CD4-positive, alpha-beta T cell treated with Interleukin-17A for 4 hours (primary cell): Measurements from ENCODE around the gene NEK8.
"Not testable (repeated sequence)": the region's sequence is repeated elsewhere in the genome, so short reads cannot be mapped to it uniquely, and the experiment has no call there.

Experiments used
- DNase-seq: peaks from one replicate; pipeline ENCODE4 v3.0.0-alpha.2; 2020; ENCODE audit warnings: mixed read lengths

NEK8 gene

DNA sequence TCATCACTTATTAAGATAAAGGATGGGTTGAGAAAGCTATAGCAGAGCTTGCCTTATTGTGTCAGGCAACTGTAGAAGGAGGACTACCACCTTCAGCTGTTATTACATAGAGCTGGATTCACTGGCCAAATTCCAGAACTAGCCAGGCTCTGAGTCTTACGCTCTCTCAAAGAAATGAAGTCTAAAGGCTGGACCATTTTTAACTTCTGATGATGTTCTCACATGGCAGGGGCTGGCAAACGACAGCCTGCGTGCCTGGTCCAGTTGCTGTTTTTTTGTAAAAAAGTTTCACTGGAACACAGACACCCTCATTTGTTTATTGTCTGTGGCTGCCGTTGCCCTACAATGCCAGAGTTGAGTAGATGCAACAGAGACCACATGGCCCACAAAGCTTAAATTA lies 36.5 kb downstream of the NEK8 start:
- no peak for DNase-seq

DNA sequence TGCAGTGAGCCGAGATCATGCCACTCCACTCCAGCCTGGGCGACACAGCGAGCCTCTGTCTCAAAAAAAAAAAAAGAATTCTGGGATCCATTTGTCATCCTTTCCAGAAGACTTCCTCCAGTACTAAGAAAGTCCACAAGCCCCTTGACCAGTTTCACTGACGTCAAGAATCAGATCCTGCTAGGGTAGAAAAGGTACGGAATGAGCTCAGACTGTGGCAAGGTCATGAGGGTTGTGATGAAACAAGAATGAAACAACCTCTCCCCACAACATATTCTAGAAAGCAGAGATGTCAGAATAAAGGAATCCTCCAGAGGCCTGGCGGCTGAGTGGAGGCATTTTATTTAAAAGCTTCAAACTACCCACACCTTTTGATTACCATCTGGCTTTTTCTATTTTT lies 45.1 kb downstream of the NEK8 start:
- no peak for DNase-seq

DNA sequence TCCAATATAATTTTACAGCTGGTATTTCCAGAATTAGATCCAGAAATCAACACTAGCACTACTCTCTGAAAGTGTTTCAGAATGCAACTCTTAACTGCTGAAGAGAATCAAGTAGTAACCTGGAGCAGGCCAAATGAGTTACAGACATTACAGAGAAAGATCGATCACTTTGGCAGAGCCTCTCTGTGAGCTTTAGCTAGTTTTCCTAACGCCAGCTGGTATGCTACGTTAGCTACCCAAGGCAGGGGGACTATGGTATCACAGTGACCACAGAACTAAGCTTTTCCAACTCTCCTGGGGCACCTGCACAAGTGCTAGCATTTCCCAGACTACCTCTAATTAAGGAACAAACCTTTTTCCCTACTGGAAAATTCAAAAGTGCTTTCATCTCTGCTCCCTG lies 45.6 kb downstream of the NEK8 start:
- no peak for DNase-seq

DNA sequence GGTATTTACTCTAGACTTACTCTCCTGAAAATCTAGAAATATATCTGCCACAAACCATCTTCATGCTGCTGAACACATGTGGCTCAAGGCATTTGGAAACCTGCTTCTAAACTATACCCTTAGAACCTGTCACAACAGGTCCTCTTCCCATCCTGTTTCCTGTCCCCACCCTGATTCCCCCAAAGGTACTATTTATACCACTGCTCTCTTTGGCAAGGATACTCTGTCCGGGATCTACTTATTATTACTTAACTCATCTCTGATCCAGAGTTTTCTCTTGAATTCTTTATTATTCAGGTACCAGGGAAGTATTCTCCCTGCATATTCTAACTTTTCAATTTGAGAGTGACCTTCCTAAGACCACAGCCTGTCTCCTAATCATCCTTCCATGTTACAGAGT lies 48.6 kb downstream of the NEK8 start:
- DNase-seq = no peak

DNA sequence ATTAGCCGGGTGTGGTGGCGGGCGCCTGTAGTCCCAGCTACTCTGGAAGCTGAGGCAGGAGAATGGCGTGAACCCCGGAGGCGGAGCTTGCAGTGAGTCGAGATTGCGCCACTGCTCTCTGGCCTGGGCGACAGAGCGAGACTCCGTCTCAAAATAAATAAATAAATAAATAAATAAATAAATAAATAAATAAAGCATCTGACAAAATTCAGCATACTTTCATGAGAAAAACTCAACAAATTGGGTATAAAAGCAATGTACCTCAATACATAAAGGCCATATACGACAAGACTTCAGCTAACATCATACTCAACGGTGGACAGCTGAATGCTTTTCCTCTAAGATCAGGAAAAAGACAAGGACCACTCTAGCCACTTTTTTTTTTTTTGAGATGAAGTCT lies 51.0 kb downstream of the NEK8 start:
- DNase-seq = not testable (repeated sequence)

DNA sequence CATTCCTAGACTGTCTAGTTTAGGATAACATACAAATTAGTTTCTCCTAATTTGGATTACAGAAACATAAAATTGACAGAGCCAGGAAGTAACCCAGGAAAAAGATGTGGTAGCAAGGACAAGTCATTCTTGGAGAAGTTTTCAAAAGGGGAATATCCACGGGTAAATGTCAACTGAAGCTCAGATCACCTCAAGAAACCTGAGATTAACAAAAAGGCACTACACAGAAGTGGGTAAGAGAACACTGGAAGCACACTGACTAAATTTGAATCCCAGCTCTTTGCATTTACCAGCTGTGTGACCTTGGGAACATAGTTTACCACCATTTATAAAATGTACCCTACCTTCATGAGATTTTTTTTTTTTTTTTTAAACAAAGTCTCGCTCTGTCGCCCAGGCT lies 54.6 kb downstream of the NEK8 start:
- DNase-seq = no peak

DNA sequence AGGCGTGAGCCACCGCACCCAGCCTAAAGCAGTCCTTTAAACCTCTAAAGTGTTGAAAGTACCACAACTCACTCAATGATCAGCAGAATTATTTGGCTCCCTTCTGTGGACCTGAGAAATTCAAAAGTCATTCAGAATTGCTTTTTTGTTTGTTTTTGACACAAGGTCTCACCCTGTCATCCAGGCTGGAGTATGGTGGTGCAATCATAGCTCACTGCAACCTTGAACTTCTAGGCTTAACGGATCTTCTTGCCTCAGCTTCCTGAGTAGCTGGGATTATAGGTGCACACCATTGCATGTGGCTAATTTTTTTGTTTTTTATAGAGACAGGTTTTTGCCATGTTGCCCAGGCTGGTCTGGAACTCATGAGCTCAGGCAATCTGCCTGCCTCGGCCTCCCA lies 59.5 kb downstream of the NEK8 start:
- DNase-seq = no peak
